Muscle of leg (tissue), 11 donors: ENCODE results near the gene SCN3A. TPM values are rescaled to one million over a fixed set of nuclear protein-coding genes. Genes with fewer than 3 reads are reported as not detected.

Experiments used
- DNase-seq: peaks from one replicate; pipeline ENCODE4 v3.0.0; 2013
- H3K27ac ChIP-seq: one replicate; pipeline ENCODE4 v1.5.1; 2013; ENCODE audit warnings: mild to moderate bottlenecking, low read length, control low read depth
- H3K27me3 ChIP-seq: one replicate; pipeline ENCODE4 v1.6.1; 2013; ENCODE audit warnings: low read length; ENCODE audit not compliant: control insufficient read depth, insufficient read depth
- H3K36me3 ChIP-seq: one replicate; pipeline ENCODE4 v1.6.1; 2013; ENCODE audit warnings: low read length; ENCODE audit not compliant: control insufficient read depth, insufficient read depth
- H3K4me1 ChIP-seq: one replicate; pipeline ENCODE4 v1.6.1; 2013; ENCODE audit warnings: low read length; ENCODE audit not compliant: control insufficient read depth, insufficient read depth
- H3K4me3 ChIP-seq: one replicate; pipeline ENCODE4 v1.5.1; 2013; ENCODE audit warnings: low read length, control low read depth
- H3K9me3 ChIP-seq: replicated peaks from 2 replicates; pipeline ENCODE4 v1.6.1; 2013; ENCODE audit warnings: low read depth, low read length; ENCODE audit not compliant: control insufficient read depth
- WGBS: methylation state at CpG from one replicate; pipeline ENCODE4 v1.1.5; 2013; ENCODE audit warnings: missing lambda C conversion rate; ENCODE audit not compliant: insufficient coverage; 5-methylcytosine and 5-hydroxymethylcytosine counted together
- polyA plus RNA-seq, 8 donors: library from polyadenylated mRNA; unstranded; fragments of 120-200 nt; gene quantifications; one replicate each; pipeline versions ENCODE4 v1.2.1 to v1.2.3, GENCODE V29; 2013; ENCODE audit warnings: inconsistent platforms in 1 of 8, low replicate concordance in 1 of 8; ENCODE audit not compliant: insufficient read length in 8 of 8, insufficient read depth in 1 of 8
- total RNA-seq: library from RNA; stranded (reverse); fragments of 120-200 nt; gene quantifications from one replicate; pipeline ENCODE4 v1.2.4, GENCODE V29; 2013

The SCN3A gene
- total and polyA plus RNA-seq, 9 donors, result 0.26 to 0.87 (median 0.39) TPM

DNA sequence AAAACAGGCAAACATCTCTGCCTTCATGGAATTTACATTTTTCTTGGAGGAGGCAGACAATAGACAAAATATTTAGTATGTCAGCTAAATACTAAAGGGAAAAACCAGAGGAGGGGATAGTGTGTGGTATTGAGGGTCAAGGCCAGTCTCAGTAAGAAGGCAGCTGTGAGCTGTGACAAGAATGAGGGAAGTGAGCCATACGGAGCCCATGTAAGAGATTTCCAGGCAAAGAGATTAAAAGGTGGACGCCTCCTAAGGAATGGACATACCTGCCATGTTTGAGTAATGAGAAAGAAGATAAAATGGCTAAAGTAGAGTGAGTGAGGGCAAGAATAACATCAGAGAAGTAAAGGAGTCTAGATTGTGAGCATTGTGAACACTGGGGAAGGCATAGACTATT lies 33.2 kb upstream of the SCN3A start:
- no peaks in the 10 kb centered on the region for H3K27me3 ChIP-seq
- 58% methylated on average over 2 of the region's 2 CpGs for WGBS
- no peaks in the 10 kb centered on the region for H3K9me3 ChIP-seq
- no peaks in the 10 kb centered on the region for H3K36me3 ChIP-seq
- H3K27ac ChIP-seq, result no peak overlapping the region
- no peak for DNase-seq
- H3K4me3 ChIP-seq, result no peak overlapping the region
- no peaks in the 10 kb centered on the region for H3K4me1 ChIP-seq

DNA sequence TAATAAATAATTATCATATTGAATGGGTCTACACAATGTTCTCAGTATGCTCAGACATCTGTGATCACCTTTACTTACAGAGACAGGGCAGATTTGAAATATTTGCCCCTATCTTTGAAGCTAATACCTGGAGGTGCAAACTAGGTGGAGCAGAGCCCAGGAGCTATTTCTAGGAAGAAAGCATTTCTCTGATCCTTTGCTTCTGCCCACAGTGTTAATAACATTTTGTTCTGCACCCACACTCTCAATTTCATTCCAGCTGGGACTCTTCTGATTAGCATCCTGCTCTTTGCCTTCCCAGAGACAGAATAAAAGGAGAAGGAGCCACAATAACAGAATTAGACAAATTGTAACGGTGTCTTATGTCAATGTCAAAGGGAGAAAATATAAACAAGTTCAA lies 23.7 kb upstream of the SCN3A start:
- no CpG with 5 or more reads among the region's 1 CpG for WGBS
- no peak for DNase-seq

DNA sequence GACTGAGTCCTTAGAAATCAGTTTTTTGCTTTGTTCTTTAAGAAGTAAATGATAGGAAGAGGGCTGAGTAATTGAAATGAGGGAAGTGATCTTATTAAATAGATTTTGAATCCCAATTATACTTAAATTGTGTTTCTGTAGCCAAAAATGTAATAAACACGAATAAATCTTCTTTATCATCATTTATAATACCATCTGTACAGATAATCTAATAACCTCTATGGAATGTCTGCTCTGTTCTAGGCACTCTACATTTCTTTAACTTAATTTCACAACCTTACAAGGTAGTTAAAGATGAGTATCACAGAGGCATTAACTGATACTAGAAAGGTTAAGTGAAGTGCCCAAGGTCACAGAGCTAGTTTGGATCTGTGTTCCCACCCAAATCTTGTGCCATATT lies 21.1 kb upstream of the SCN3A start:
- Histone ChIP-seq H3K4me3 (no peak overlapping the region), H3K27me3 (no peaks in the 10 kb centered on the region), H3K4me1 (no peaks in the 10 kb centered on the region), H3K27ac (no peak overlapping the region), H3K9me3 (no peaks in the 10 kb centered on the region), H3K36me3 (no peaks in the 10 kb centered on the region)
- no CpG with 5 or more reads among the region's 1 CpG for WGBS
- no peak for DNase-seq

More for the DNA sequence above, 23.7 kb upstream of the SCN3A start:
- Histone ChIP-seq H3K4me1 (no peaks in the 10 kb centered on the region), H3K4me3 (no peak overlapping the region), H3K9me3 (no peaks in the 10 kb centered on the region), H3K36me3 (no peaks in the 10 kb centered on the region), H3K27ac (no peak overlapping the region), H3K27me3 (no peaks in the 10 kb centered on the region)

- no peak for DNase-seq
- Histone ChIP-seq H3K36me3 (no peaks in the 10 kb centered on the region), H3K27ac (no peak overlapping the region), H3K4me3 (no peak overlapping the region), H3K4me1 (no peaks in the 10 kb centered on the region), H3K27me3 (no peaks in the 10 kb centered on the region), H3K9me3 (no peaks in the 10 kb centered on the region)
- WGBS, result 63% methylated on average over 1 of the region's 3 CpGs
Observed at GRCh38 chr2:165219481-165219880, 15.6 kb upstream of the SCN3A start.

GRCh38 chr2:165214093-165214492 lies 10.2 kb upstream of the SCN3A start:
- Histone ChIP-seq H3K36me3 (no peaks in the 10 kb centered on the region), H3K4me3 (no peak overlapping the region), H3K27me3 (no peaks in the 10 kb centered on the region), H3K9me3 (no peaks in the 10 kb centered on the region), H3K27ac (no peak overlapping the region), H3K4me1 (no peaks in the 10 kb centered on the region)
- DNase-seq, result no peak
- 46% methylated on average over 1 of the region's 1 CpG for WGBS

- Histone ChIP-seq H3K27ac (no peak overlapping the region), H3K36me3 (no peaks in the 10 kb centered on the region), H3K9me3 (no peaks in the 10 kb centered on the region), H3K4me3 (no peak overlapping the region), H3K27me3 (no peaks in the 10 kb centered on the region), H3K4me1 (no peaks in the 10 kb centered on the region)
- no peak for DNase-seq
- WGBS, result 50% methylated on average over 1 of the region's 1 CpG
Observed at GRCh38 chr2:165208094-165208493, 4.2 kb upstream of the SCN3A start.

- Histone ChIP-seq H3K9me3 (no peaks in the 10 kb centered on the region), H3K4me3 (no peak overlapping the region), H3K27me3 (no peaks in the 10 kb centered on the region), H3K4me1 (no peaks in the 10 kb centered on the region), H3K36me3 (no peaks in the 10 kb centered on the region), H3K27ac (no peak overlapping the region)
- no peak for DNase-seq
- WGBS, result 67% methylated on average over 1 of the region's 2 CpGs
Observed at GRCh38 chr2:165205865-165206264, 2.0 kb upstream of the SCN3A start.

- Histone ChIP-seq H3K4me3 (no peak overlapping the region), H3K36me3 (no peaks in the 10 kb centered on the region), H3K27me3 (no peaks in the 10 kb centered on the region), H3K27ac (no peak overlapping the region), H3K4me1 (no peaks in the 10 kb centered on the region), H3K9me3 (no peaks in the 10 kb centered on the region)
- no CpG with 5 or more reads among the region's 1 CpG for WGBS
- no peak for DNase-seq
Observed at GRCh38 chr2:165202239-165202638, 1.6 kb downstream of the SCN3A start.

GRCh38 chr2:165198181-165198580 lies 5.7 kb downstream of the SCN3A start:
- Histone ChIP-seq H3K27ac (no peak overlapping the region), H3K4me3 (no peak overlapping the region), H3K27me3 (no peaks in the 10 kb centered on the region), H3K9me3 (no peaks in the 10 kb centered on the region), H3K4me1 (no peaks in the 10 kb centered on the region), H3K36me3 (no peaks in the 10 kb centered on the region)
- DNase-seq, result no peak
- WGBS, result no CpG with 5 or more reads among the region's 2 CpGs

- no peak for DNase-seq
- no peak overlapping the region for H3K4me3 ChIP-seq
- no peaks in the 10 kb centered on the region for H3K36me3 ChIP-seq
- no peaks in the 10 kb centered on the region for H3K9me3 ChIP-seq
- H3K27me3 ChIP-seq, result no peaks in the 10 kb centered on the region
- H3K27ac ChIP-seq, result no peak overlapping the region
- no peaks in the 10 kb centered on the region for H3K4me1 ChIP-seq
- WGBS, result no CpG with 5 or more reads among the region's 1 CpG
Observed at GRCh38 chr2:165197346-165197745, 6.5 kb downstream of the SCN3A start.

DNA sequence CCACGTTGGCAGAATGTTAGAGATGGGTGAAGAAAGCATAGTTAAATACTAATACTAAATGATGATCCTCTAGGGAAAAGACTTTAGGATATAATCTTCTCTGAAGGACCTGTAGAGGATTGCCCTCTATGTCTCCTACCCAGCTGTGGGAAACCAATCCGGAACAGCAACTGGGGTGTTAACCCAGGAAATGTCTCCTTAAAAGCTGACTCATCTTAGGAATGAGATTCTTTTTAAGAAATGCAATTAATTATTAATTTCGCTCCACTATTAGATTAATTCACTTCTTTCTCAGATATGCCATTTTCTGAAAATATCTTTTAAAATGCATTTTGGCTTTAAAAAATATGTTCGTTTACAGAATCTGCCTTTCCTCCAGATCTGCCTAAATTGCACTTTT lies 7.4 kb downstream of the SCN3A start:
- WGBS, result no CpG with 5 or more reads among the region's 4 CpGs
- Histone ChIP-seq H3K4me1 (no peaks in the 10 kb centered on the region), H3K9me3 (no peaks in the 10 kb centered on the region), H3K36me3 (no peaks in the 10 kb centered on the region), H3K27ac (no peak overlapping the region), H3K27me3 (no peaks in the 10 kb centered on the region), H3K4me3 (no peak overlapping the region)
- no peak for DNase-seq
